Measurements from ENCODE around the gene GTF2B. TPM values are rescaled to one million over a fixed set of nuclear protein-coding genes. Genes with fewer than 3 reads are reported as not detected.

GTF2B gene
- total and polyA plus RNA-seq, 9 of the 15 experiments (the other 6 are each of a cell fraction or from before 2014, with no cell fraction given): 34.5 to 113 (median 66.0) TPM

- ChIA-PET POLR2A (no interaction called here), CTCF (ENCODE audit: low intra/inter-chr PET ratio) (no interaction called here)
- Histone ChIP-seq H3K36me3 (ENCODE audit: control insufficient read depth, insufficient read depth, low read length) (peaks cover 4% of the 10 kb centered on the region; the same call in 2 of the 3 replicates), H3K79me2 (ENCODE audit: control insufficient read depth, insufficient read depth, low read length) (no peaks in the 10 kb centered on the region), H3K4me3 (no peak overlapping the region), H3K9ac (ENCODE audit: insufficient read depth in 1 of 2, low read depth in 2 of 2, low read length in 2 of 2) (no peak overlapping the region), H3K27ac (ENCODE audit: extremely low read depth, low read depth, low read length) (no peak overlapping the region), H3K27me3 (ENCODE audit: control insufficient read depth in 2 of 2, insufficient read depth in 2 of 2, low read length in 2 of 2) (no peaks in the 10 kb centered on the region), H3K4me2 (ENCODE audit: insufficient read depth, low read length) (no peak overlapping the region), H3K4me1 (replicated peaks in 1 of 2; ENCODE audit: control insufficient read depth in 2 of 2, insufficient read depth in 2 of 2, low read length in 2 of 2) (no peaks in the 10 kb centered on the region), H4K20me1 (replicated peaks; ENCODE audit: control insufficient read depth, insufficient read depth, low read length) (no peaks in the 10 kb centered on the region), H2AFZ (ENCODE audit: low read depth, low read length) (no peak overlapping the region), H3K9me1 (ENCODE audit: control insufficient read depth, insufficient read depth, low read length) (no peaks in the 10 kb centered on the region), H3K9me3 (replicated peaks; ENCODE audit: control insufficient read depth, insufficient read depth, low read depth, low read length) (peaks cover 1% of the 10 kb centered on the region)
- no TSS peak for BruUV-seq (replicated peaks)
- FAIRE-seq: no peak
- ATAC-seq: no peak
- no peak for DNase-seq (ENCODE audit: extremely low read depth in 1 of 4, low spot score in 3 of 4)
- 90% methylated on average over 3 of the region's 3 CpGs for WGBS (ENCODE audit: insufficient coverage, low coverage, missing lambda C conversion rate)
- intact Hi-C loops (cut with micrococcal nuclease) (no loop called here), in situ Hi-C loops (cut with MboI) (no loop called here)
- TF ChIP-seq DDX20 (tag; IDR thresholded peaks at IDR 0.05; ENCODE audit: low read depth): no peak
- TF ChIP-seq BRF2 (IDR thresholded peaks at IDR 0.05; ENCODE audit: borderline replicate concordance, insufficient read depth, insufficient read length): no peak
- no peak for TF ChIP-seq DACH1 (IDR thresholded peaks at IDR 0.05; ENCODE audit: partially characterized antibody)
- TF ChIP-seq MTA2 (IDR thresholded peaks at IDR 0.05; ENCODE audit: low read depth): no peak
- no peak for TF ChIP-seq LCOR (CRISPR knock-in tag; IDR thresholded peaks at IDR 0.05)
- no peak for TF ChIP-seq SUPT5H (IDR thresholded peaks at IDR 0.05)
- TF ChIP-seq MAX (CRISPR knock-in tag; IDR thresholded peaks at IDR 0.05): no peak
- TF ChIP-seq MLX (CRISPR knock-in tag; conservative IDR thresholded peaks at IDR 0.05): no peak
- no peak for TF ChIP-seq ZNF592 (IDR thresholded peaks at IDR 0.05)
- no peak for TF ChIP-seq ZNF511 (CRISPR knock-in tag; IDR thresholded peaks at IDR 0.05)
These were observed 30.8 kb upstream of the GTF2B start for GRCh38 chr1:88922214-88922613.

All from K562 (cell line).